Activated B cell treated with CpG ODN at 0.5 μM for 24 hours (primary cell): ENCODE measurements around the gene ANO9. TPM values are rescaled to one million over a fixed set of nuclear protein-coding genes. Genes with fewer than 3 reads are reported as not detected.

ENCODE experiments used
- ATAC-seq: fragments of 200-7000 bp; cut with Tn5 transposase; one replicate; pipeline ENCODE4 v1.10.0; 2021; ENCODE audit warnings: low read depth, mild to moderate bottlenecking, moderate library complexity
- CTCF ChIA-PET: fragments of 350-600 bp; sonication (Branson Sonifier 250); formaldehyde crosslinking; loops from one replicate; lab custom pipeline; 2021; ENCODE audit warnings: antibody characterized with exemption; lab: Charles Lee
- POLR2A ChIA-PET: fragments of 350-600 bp; sonication (Branson Sonifier 250); formaldehyde crosslinking; loops from one replicate; lab custom pipeline; 2021; ENCODE audit warnings: antibody characterized with exemption; lab: Charles Lee
- DNase-seq: peaks from one replicate; pipeline ENCODE4 v3.0.0; 2022
- H3K27ac Mint-ChIP-seq: one replicate; pipeline ENCODE4 v1.8.0; 2020; ENCODE audit warnings: mixed read lengths
- H3K27me3 Mint-ChIP-seq: one replicate; pipeline ENCODE4 v1.8.0; 2021; ENCODE audit warnings: mixed read lengths
- H3K36me3 Mint-ChIP-seq: one replicate; pipeline ENCODE4 v1.8.0; 2021; ENCODE audit warnings: low read depth, mixed read lengths
- H3K4me1 Mint-ChIP-seq: one replicate; pipeline ENCODE4 v1.8.0; 2021; ENCODE audit warnings: mixed read lengths
- H3K4me3 Mint-ChIP-seq: one replicate; pipeline ENCODE4 v1.8.0; 2020; ENCODE audit warnings: mild to moderate bottlenecking, mixed read lengths
- H3K9me3 Mint-ChIP-seq: one replicate; pipeline ENCODE4 v1.8.0; 2020; ENCODE audit warnings: mixed read lengths
- CTCF ChIP-seq: fragments of 200-600 bp; IDR thresholded peaks from one replicate; pipeline ENCODE4 v1.8.0; 2022; ENCODE audit warnings: antibody characterized with exemption, mild to moderate bottlenecking
- intact Hi-C: fragments of 100-400 bp; cut with micrococcal nuclease; formaldehyde crosslinking; loops from one replicate; pipeline ENCODE4 v1.15.1; 2024
- total RNA-seq: library from RNA; stranded (reverse); gene quantifications from 2 replicates; pipeline ENCODE4 v1.2.3, GENCODE V29; 2022

Gene ANO9
- total RNA-seq, 1 donor from 2014 or later: 46.1 TPM

- ChIA-PET CTCF (no interaction called here), POLR2A (no interaction called here)
- Mint-ChIP-seq H3K36me3 (peaks cover 2% of the 10 kb centered on the region), H3K27me3 (no peaks in the 10 kb centered on the region), H3K4me3 (no peak overlapping the region), H3K27ac (no peak overlapping the region), H3K4me1 (no peaks in the 10 kb centered on the region), H3K9me3 (no peaks in the 10 kb centered on the region)
- DNase-seq (no peak), ATAC-seq (no peak)
- no peak for TF ChIP-seq CTCF
- intact Hi-C loops: no loop called here
Measured at GRCh38 chr11:475941-476340, 34.1 kb upstream of the ANO9 start.

- ChIA-PET CTCF (no interaction called here), POLR2A (no interaction called here)
- H3K27ac Mint-ChIP-seq: no peak overlapping the region
- intact Hi-C loops: no loop called here
- DNase-seq: no peak
- H3K4me3 Mint-ChIP-seq: no peak overlapping the region
- H3K36me3 Mint-ChIP-seq: peaks cover 2% of the 10 kb centered on the region
- ATAC-seq: no peak
- H3K4me1 Mint-ChIP-seq: no peaks in the 10 kb centered on the region
- H3K9me3 Mint-ChIP-seq: no peaks in the 10 kb centered on the region
- TF ChIP-seq CTCF: no peak
- H3K27me3 Mint-ChIP-seq: no peaks in the 10 kb centered on the region
Measured at GRCh38 chr11:474914-475506, 33.2 kb upstream of the ANO9 start.

DNA sequence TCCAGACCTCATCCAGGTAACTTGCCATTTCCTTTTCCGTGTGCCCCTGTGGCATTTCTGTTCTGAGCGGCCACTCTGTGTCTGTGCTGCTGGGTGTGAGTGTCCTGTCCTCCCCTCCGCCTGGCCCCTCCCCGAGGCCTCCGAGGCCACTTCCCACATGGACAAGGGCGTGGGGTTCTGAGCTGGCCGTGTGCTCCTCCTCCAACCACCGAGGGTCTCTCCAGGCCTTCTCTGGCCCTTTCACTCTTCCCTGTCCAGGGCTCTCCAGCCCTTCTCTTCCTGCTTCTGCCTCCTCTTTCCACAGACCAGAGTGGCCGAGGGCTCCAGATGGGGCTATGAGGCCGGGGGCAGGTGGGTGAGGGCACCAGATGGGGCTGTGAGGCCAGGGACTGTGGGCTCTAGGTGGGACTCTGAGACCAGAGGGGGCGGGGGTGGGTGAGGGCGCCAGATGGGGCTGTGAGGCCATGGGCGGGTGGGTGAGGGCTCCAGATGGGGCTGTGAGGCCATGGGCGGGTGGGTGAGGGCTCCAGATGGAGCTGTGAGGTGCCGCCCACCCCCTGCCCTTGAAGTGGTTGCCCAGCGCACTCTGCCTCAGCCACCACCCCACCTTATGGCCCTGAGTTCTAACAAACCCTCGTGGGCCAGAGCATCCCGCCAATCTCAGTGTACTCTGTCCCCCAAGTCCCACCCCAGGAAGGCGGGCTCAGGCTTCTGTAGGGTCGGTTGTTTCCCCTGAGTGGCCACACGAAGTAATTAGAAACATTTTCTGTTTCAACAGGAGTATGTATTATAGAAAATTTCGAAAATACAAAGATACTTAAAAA, 32.4 kb upstream of the ANO9 start:
- ChIA-PET CTCF (no interaction called here), POLR2A (no interaction called here)
- Mint-ChIP-seq H3K4me1 (no peaks in the 10 kb centered on the region), H3K36me3 (peaks cover 2% of the 10 kb centered on the region), H3K9me3 (no peaks in the 10 kb centered on the region), H3K27me3 (no peaks in the 10 kb centered on the region), H3K27ac (no peak overlapping the region), H3K4me3 (no peak overlapping the region)
- no peak for TF ChIP-seq CTCF
- ATAC-seq (no peak), DNase-seq (no peak)
- intact Hi-C loops: no loop called here

DNA sequence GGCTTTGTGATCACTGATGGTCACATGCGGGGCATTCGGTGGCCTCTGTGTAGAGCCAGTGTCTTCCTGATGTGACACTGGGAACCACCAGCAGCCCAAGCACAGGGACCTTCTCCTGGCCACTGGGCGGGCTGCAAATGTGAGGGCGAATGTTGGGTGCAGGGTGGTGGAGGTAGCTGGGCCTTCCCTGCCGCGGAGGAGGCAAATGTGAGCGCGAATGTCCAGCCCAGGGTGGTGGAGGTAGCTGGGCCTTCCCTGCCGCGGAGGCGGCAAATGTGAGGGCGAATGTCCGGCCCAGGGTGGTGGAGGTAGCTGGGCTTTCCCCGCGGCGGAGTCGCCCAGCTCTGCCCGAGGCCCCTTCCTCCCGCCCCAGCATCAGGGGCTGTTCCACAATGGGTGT, 31.6 kb upstream of the ANO9 start:
- no peak for TF ChIP-seq CTCF
- Mint-ChIP-seq H3K4me3 (no peak overlapping the region), H3K27ac (no peak overlapping the region), H3K27me3 (no peaks in the 10 kb centered on the region), H3K4me1 (no peaks in the 10 kb centered on the region), H3K36me3 (peaks cover 2% of the 10 kb centered on the region), H3K9me3 (no peaks in the 10 kb centered on the region)
- intact Hi-C loops: no loop called here
- no peak for ATAC-seq
- CTCF ChIA-PET: no interaction called here
- DNase-seq: no peak
- POLR2A ChIA-PET: no interaction called here

DNA sequence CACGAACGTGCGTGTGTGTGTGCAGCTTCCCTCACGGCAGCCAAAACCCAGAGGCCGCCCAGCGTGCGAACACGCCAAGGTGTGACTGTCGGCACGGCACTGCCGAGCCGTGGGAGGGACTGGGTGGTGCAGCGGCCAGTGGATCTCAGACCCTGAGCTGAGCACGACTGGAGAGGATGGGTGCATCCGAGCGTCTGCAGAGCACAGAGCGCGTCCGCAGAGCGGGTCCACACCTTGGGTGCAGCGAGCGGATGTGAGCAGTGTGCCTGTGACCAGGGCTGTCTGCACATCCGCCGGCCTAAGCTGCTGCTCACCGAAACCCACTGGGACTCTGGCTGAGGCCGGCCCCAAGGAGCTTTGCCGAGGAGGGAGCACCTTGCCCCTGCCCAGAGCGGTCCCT, 31.0 kb upstream of the ANO9 start:
- Mint-ChIP-seq H3K9me3 (no peaks in the 10 kb centered on the region), H3K27ac (no peak overlapping the region), H3K36me3 (peaks cover 2% of the 10 kb centered on the region), H3K4me3 (no peak overlapping the region), H3K27me3 (no peaks in the 10 kb centered on the region), H3K4me1 (no peaks in the 10 kb centered on the region)
- TF ChIP-seq CTCF: no peak
- ATAC-seq: no peak
- DNase-seq: no peak
- POLR2A ChIA-PET: no interaction called here
- intact Hi-C loops: no loop called here
- CTCF ChIA-PET: no interaction called here
